ENCODE results near the gene SNRPF.
A peak's percentile ranks its signal among the peaks of the same experiment; 100 is the strongest.
"Not testable (repeated sequence)": the region's sequence is repeated elsewhere in the genome, so short reads cannot be mapped to it uniquely, and the experiment has no call there.

The SNRPF gene

DNA sequence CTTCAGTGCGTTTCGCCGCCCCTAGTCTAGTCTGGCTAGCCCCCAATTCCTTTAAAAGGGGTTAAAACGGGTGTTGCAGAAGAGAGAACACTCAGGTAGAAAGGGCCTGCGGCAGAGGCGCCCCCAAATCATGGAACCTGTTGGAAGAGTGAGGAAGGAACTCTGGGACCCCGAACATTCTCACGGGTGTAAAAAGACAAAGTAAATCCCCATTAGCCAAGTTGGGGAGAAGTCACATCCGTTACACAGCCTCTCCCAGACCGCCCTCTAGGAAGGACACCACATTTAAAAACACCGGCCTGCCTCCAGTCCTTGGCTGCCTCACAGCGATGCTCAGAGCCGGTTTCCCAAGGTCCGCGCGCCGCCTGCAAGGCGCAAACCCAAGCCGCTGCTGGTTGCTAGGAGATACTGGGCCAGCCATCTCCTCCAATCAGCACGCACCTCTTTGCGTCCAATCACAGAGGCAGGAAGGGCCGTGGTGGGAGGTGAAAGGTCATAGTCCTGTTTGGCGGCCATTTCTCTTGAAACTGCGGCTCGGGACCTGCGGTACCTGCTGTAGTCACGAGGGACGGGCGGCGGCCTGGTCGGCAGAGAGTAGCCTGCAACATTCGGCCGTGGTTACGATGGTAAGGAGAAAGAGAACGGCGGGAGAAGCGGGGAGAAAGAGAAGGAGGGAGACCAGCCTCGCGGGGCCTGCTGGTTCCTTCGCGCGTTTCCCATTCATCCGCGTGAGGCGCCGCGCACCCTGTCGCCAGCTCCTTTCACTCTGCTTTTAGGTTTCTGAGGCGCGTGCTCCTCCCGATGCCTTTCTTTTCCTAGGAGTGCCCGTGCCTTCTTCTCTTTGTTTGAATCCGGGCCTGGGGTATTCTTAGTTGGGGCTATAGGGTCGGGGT lies at the start of gene SNRPF:
SNRPF (plus strand) TSS at position 502 of the 893 bp plus-strand sequence; CDS start at position 624, 122 bp downstream.
- DNase-seq, result peak; percentile 95 to 97 (median 96)

DNA sequence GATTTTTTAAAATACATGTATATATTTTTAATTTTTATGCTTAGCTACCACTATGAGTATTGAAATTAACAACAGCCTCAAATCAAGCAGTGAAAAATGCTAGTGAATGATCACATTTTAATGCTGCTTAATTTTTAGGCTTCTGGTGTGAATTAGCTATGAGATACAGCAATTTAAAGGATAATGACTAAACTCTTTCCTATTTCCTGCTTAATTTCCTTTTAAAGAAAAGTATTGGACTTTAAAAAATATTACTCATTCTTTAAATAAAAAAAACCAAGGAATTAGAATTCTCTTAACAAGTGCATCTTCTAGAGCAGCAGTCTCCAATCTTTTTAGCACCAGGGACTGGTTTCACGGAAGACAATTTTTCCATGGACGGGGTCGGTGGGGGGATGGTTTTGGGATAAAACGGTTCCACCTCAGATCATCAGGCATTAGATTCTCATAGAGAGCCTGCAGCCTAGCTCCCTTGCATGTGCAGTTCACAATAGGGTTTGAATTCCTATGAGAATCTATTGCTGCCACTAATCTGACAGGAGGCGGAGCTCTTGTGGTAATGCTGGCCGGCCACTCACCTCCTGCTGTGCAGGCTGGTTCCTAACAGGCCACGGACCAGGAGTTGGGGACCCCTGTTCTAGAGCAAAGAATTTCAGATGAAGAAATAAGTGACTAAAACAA lies 49.6 kb upstream of the SNRPF start:
- DNase-seq, result no peak

DNA sequence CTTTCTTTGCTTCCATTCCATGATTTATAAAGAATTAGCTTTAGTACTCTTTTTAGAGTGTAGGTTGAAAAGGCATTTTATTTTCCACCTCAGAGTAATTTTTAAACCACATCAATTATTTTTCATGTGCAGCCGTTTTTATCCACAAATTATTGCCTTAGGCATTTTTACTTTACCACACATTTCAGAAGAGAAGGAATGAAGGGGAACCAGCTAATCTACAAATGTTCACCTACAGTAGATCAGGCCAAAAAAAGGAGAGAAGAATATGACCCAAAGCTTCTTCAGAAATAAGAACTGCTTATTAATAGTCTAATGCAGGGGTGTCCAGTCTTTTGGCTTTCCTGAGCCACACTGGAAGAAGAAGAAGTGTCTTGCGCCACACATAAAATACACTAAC lies 48.3 kb upstream of the SNRPF start:
- no peak for DNase-seq

DNA sequence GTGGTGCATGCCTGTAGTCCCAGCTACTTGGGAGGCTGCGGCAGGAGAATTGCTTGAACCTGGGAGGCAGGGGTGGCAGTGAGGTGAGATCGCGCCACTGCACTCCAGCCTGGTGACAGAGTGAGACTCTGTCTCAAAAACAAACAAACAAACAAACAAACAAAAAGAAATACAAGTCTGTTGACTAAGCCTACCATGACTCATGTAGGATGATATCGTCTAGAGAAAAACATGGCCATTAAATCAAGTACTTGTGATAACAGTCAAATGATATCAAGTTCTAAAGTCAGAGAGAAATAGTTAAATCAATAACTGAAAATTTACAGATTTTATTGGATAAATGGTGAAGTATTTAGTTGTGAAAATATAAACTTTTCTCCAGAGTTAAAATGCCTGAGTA lies 46.6 kb upstream of the SNRPF start:
- not testable (repeated sequence) for DNase-seq

DNA sequence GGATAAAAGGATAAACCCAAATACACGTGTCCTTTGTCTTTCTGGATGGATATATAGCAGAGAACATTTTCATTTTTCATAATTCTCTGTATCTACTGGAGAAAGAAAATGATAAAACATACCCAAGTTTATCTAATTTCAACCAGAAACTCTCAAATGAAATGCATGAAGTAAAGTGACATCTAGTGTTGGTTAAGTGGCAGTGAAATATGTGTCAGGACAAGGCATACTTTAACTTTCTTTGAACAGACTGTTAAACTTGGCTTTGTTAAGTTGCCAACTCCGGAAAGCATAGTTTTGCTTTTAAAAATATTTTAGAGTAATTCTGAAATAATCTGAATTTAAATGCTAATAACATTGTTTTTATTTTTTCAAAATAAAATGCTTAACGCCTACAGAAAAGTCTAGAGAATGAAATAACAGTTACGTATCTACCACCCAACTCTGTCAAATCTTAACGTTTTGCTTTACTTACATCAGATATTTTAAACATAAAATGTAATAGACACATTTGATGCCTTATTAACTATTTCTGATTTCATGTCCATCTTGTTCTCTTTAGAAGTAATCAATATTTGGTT lies 43.0 kb upstream of the SNRPF start:
- peak in 2 of 3 donors; percentile 17 to 23 for DNase-seq

DNA sequence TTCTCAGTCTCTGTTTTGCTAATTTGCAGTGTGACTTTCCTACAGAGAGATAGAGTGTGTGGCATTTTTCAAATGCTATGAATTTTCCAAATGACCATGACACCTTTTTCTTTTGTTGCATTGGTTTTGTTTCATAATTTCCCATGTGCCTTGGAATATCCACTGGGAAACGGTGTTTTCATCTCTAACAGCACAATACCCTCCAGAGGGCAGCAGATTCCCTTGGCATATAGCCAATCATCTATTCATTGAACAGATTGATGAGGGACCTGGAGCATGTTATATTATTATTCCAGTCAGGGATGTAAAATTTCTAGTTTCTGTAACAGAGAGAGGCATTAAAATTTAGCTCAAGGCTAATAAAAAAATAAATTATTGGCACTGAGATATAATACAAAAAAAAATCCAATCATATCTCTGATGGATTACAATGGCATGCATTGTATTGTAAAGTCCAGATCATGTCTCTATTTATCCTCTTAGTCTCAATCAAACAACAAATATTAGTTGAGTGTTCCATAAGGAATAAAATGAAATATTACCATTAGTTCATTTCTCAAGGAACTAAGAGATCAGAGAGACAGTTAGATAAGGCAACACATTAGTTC lies 38.6 kb upstream of the SNRPF start:
- peak; percentile 55 to 60 (median 58) for DNase-seq

DNA sequence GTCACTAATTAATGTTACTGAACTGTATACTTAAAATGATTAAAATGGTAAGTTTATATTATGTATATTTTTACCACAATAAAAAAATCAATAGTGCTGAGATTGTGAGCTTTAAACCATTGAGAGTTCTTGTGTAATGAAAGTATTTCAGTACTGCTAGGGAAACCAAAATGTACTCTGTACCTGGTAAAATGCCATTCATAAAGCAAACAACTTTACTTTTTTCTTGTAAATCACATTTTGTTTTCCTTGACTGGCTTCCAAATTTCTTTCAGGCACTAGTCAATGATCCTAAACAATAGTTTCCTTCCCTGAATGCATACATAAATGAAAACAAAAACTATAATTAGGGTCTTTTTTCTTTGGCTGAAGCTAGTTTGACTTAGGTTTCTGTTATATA lies 29.4 kb upstream of the SNRPF start:
- DNase-seq, result no peak

DNA sequence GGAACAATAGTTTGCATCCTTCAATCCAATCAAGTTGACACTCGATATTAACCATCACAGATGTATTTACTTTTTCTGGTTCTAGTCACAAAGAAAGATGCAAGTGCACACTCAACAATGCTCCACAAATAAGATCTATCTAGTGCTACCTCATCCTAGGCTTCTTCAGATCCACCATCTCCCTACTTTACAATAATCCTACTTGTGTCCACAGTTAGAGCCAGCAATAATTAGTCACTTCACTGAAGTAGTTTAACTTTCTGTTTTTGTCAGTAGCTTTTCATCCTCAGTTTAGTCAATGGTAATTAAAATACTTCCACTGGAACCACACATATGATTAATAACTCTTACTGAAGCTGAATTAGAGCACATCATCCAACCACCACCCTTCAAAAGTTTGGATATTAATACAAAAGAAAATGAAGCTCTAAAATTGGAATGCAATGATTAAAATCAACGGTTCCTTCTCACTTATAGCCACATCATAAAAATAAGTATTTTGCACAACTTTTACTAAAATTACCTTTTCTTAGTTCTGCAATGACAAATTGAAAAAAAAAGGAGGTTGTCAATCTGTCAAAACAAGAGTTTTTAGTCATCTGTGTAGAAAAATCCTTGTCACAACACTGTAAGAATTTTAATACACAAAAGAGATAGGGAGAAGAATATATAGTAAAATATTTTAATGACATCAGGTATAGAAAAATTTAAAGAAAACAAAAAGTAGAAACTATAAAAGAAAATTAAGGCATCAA lies 28.2 kb upstream of the SNRPF start:
- DNase-seq, result no peak

DNA sequence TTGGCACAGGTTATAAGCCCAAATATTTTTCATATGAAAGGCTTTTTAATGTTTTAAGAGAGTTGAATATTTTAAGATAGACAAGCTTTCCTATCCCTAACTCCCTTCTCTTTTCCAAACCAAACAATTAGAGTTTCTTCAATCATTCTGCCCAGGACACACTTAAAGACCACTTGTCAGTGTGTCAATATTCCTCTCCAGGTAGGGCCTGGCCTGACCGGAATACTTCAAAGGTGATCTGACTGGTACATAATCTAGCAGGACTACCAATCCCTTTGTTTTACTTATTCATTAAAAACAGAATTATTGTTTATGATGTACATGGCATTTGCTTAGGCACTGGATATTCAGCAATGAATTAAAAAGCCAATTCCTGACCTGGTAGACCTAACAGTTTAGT lies 24.2 kb upstream of the SNRPF start:
- no peak for DNase-seq

DNA sequence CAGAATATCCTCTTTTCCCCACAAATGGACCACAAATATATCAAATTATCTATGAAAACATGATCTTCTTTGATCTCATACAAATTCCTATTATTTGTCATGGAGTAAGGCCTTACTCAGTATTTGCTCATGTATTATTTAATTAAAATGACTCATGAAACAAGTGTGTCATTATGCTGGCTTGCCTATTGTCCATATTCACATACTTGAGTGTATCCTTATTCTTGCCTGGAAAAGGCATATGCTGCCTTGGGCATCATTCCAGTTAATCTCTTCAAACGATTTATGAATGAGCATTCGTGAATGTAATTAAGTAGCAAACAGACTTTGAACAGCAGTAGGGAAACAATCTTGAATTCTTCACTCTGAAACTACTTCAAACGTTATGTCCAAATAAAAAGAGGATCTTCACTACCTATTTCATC lies 22.6 kb upstream of the SNRPF start:
- DNase-seq, result no peak

DNA sequence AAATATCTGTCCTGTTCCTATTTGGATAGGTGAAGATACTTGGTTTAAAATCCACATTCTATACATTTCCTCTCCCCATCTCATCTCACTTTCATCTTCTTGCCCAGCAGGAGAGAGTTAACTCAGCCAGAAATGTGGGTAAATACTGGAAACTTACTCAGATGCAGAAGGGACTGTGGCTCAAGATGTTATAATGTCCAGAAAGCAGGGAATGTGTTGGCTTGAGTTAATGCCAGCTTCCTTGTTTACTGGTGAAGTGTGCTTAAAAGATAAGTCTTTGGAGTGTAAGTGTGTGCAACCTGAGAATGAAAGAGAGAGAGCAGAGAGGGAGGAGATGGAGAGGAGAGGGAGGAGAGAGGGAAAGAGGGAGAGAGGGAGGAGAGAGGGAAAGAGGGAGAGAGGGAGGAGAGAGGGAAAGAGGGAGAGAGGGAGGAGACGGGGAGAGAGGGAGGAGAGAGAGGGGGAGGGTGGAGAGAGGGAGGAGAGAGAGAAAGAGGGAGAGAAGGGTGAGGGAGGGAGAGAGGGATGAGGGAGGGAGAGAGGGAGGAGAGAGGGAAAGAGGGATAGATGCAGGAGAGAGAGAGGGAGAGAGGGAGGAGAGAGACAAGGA lies 22.0 kb upstream of the SNRPF start:
- DNase-seq, result no peak

DNA sequence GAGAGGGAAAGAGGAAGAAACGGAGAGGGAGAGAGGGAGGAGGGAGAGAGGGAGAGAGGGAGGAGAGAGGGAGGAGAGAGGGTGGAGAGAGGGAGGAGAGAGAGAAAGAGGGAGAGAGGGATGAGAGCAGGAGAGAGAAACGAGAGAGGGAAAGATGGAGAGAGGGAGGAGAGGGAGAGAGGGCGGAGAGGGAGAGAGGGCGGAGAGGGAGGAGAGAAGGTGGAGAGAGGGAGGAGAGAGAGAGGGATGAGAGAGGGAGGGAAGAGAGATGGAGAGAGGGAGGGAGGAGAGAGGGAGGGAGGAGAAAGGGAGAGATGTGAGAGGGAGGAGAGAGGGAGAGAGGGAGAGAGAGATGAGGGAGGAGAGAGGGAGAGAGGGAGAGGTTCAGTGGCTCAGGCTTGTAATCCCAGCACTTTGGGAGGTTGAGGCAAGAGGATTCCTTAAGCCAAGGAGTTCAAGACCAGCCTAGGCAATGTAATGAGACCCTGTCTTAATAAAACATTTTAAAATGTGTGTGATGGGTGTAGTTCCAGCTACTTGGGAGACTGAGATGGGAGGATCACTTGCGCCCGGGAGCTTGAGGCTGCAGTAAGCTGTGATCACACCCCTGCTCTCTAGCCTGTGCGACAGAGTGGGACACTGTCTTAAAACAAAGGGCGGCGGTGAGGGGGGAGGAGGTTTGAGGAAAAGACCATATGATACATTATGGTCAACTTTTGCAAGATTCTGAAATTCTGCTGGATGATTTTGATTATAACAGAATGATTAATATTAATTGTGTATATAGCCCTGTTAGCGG lies 21.3 kb upstream of the SNRPF start:
- DNase-seq, result no peak

DNA sequence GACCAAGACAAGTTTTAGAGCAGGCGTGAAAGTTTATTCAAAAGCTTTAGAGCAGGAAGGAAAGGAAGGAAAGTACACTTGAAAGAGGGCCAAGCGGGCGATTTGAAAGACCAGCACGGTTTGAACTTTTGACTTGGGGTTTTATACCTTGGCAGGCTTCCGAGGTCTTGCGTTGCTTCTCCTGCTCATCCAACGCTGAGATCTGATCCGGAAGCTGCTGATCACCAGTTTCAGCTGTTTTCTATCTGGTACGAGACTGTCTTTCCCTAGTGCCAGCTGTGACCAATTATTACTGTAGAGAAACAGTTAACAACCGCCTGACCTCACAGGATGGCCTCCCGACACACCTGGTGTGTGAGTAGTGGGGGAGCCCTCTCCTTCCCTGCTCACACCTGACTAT lies 20.6 kb upstream of the SNRPF start:
- no peak for DNase-seq

DNA sequence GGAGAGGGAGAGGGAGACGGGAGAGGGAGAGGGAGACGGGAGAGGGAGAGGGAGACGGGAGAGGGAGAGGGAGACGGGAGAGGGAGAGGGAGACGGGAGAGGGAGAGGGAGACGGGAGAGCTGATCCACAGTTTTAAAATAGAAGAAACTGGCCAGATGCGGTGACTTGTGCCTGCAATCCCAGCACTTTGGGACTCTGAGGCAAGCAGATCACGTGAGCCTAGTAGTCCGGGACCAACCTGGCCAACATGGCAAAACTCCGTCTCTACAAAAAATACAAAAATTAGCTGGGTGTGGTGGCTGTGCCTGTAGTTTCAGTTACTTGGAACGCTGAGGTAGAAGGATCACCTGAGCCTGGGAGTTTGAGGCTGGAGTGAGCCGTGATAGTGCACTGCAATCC lies 16.3 kb upstream of the SNRPF start:
- not testable (repeated sequence) for DNase-seq

DNA sequence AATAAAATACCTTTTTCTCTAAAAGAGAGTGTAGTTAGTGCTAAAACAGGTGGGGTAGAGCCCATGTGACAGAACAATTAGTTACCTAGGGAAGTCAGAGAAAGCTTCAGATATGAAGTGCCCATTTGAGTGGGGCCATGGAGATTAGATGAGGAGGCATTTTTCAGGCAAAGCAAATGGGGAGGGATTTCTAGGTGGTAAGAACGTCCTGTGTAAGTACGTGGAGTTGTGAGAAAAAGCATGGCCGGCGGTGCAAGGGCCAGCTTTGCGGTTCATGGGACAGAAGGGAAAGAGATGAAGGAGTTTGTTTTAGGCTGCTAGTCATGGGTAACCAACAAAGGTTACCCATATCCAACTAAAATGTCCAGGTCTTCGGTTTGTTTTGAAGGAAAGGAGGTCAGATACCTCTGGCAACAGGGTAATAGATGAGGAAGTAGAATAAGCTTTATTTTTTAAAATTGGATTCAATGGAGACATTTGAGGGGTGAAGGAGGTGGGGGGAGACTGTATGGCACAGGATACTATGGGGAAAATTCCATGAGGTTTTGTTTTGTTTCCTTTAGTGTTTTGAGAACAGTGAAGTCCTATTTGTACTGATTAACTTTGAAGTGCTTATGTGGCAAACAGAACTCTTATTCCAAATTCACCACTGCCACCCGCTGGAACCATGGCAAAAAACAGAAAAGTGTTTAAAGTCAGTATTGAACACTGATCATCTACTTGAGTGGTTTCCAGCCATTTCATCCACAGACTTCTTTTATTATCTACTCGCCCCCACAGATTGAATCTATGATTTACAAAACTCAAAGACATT lies 10.0 kb upstream of the SNRPF start:
- DNase-seq, result peak in 1 of 3 donors; percentile 1

DNA sequence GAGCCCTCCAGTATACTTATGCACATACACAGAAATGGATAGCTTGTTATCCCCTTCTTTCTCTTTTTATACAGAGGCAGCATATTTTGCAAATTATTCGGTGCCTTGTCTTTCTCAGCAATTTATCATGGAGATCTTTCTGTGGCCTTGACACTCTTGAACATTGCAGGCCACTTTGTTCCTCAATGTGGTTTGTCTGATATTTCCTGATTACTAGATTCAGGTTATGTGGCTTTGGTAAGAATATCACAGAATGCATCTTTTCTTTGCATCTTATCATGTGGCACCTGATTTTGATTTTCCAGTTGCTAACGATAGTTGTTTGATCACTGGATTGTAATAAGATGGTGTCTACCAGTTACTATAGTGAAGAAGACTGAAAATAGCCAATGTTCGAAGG lies 7.1 kb upstream of the SNRPF start:
- no peak for DNase-seq

DNA sequence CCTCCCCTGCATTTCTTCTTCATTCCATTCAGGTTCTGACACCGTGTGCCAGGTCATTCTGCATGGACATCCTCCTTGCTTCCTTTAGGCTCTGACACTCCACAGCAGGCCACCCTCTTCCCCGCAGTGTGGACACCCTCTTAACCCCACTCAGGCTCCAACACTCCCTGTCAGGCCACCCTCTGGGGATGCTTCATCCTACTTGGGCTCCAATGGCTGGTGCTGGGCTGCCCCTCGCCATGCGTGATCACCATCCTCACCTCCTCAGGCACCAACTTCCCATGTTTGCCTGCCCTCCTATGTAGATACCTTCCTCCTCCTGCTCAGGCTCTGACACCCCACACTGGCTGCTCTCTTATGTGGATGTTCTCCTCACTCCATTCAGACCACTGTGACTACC lies 6.6 kb upstream of the SNRPF start:
- no peak for DNase-seq

DNA sequence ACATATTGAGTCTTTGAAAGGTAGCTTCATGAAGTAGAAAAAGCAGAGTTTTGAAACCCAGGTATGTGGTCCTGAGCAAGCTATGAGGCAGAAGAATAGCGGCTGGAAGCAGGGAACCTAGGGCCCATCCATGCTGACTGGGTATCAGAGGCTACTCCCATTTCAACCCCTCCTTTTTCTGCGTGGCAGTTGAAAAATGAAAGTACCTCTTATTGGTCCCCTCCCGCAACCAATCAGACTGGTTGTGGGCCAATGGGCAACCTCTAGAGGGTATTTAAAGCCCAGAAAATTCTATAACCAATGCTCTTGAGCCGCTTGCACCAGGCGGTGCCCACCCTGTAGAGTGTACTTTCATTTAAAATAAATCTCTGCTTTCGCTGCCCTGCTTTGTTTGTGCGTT lies 1.6 kb upstream of the SNRPF start:
- DNase-seq, result no peak

DNA sequence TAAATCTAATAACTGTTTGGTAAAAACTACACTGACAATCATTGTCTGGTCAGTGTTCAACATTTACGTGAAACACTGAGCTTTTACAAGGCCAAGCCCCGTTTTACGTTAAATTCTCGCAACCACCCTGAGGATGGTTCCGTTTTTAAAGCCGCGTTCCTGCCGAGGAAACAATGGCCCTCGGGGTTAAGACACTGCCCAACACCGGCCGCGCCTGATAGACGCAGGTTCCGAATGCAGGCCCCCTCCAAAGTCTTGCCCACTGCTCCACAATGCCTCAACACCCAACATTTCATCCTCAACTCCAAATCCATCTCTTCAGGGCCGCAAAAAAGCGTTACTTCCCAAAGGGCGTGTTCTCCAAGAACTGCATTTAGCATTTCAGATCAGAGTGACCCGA lies 953 bp upstream of the SNRPF start:
- DNase-seq, result peak in 1 of 3 donors; percentile 13

DNA sequence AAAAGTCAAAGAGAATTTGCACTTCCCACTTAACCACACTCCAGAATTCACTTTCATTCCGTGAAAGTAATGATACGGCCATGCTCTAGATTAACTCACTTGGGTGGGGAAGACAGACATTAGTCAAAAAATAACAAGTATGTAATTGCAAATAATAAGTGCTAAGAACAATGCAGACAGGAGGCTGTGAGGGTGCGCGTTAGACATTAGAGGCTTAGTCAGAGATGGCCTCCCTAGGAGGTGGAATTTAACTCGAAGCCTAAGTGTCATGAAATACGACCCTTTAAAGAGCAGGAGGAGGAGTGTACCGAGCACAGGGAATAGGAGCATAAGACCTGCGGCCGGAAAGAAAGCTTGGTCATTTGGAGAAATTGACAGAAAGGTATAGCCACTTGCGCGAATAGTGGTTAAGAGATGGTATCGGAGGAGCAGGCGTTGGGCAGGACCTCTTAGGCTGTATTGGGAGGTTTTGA lies 628 bp downstream of the SNRPF start:
- peak in 1 of 3 donors; percentile 10 for DNase-seq

Measured in suppressor macrophage treated with lipopolysaccharide for 1 hour (primary cell).